Subcutaneous adipose tissue (tissue), 4 donors: ENCODE measurements around the gene BCL7A. TPM values are rescaled to one million over a fixed set of nuclear protein-coding genes. Genes with fewer than 3 reads are reported as not detected.

ENCODE experiments used
- total RNA-seq, 4 donors: library from RNA; depleted of rRNA; stranded (reverse); fragments of >200 nt; gene quantifications; one replicate each; pipeline ENCODE4 v1.1.0, GENCODE V29; 2016
- TF ChIP-seq, protein P1 (sequence below): fragments of 450-650 bp; IDR thresholded peaks from one replicate; pipeline ENCODE4 v1.5.1; 2016; ENCODE audit warnings: low read depth, mild to moderate bottlenecking, control low read depth, antibody characterized with exemption, moderate library complexity

BCL7A gene
- total RNA-seq, 4 donors from 2014 or later, result 2.1 to 7.3 (median 3.7) TPM

DNA sequence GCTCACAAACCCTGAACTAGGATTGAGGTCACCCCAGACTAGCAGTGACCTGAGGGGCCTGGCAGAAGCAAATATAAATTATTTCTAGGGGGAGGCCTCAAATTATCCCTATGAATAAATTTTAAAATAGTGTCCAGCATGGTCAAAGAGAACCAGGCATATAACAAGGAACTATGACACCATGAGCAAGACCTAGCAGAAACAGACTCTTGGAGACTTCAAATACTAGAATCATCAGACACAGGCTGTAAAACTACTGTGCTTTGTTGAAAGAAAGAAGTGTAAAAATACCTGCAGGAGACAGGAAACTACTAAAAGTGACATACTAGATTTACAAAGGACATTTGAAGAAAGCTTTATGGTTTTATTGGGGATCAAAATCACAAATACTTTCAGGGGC, 3.2 kb upstream of the BCL7A start:
- TF ChIP-seq, protein P1, sequence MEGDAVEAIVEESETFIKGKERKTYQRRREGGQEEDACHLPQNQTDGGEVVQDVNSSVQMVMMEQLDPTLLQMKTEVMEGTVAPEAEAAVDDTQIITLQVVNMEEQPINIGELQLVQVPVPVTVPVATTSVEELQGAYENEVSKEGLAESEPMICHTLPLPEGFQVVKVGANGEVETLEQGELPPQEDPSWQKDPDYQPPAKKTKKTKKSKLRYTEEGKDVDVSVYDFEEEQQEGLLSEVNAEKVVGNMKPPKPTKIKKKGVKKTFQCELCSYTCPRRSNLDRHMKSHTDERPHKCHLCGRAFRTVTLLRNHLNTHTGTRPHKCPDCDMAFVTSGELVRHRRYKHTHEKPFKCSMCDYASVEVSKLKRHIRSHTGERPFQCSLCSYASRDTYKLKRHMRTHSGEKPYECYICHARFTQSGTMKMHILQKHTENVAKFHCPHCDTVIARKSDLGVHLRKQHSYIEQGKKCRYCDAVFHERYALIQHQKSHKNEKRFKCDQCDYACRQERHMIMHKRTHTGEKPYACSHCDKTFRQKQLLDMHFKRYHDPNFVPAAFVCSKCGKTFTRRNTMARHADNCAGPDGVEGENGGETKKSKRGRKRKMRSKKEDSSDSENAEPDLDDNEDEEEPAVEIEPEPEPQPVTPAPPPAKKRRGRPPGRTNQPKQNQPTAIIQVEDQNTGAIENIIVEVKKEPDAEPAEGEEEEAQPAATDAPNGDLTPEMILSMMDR, result no peak

- TF ChIP-seq, protein P1, result no peak
Measured at GRCh38 chr12:122018937-122019336, 2.7 kb upstream of the BCL7A start.

GRCh38 chr12:122020795-122021192, 890 bp upstream of the BCL7A start:
- TF ChIP-seq, protein P1, result no peak

GRCh38 chr12:122021193-122021821, 377 bp upstream of the BCL7A start:
- TF ChIP-seq, protein P1, result no peak

- TF ChIP-seq, protein P1, result no peak
Measured at GRCh38 chr12:122022393-122023338, 982 bp downstream of the BCL7A start.

- TF ChIP-seq, protein P1, result no peak
Measured at GRCh38 chr12:122023339-122024131, 1.9 kb downstream of the BCL7A start.
